Pericardium fibroblast (primary cell): ENCODE data around the gene ABCB7. TPM values are rescaled to one million over a fixed set of nuclear protein-coding genes. Genes with fewer than 3 reads are reported as not detected.

Source experiments
- total RNA-seq: library from RNA; depleted of rRNA; stranded (reverse); fragments of >200 nt; gene quantifications from 2 replicates; pipeline ENCODE4 v1.2.3, GENCODE V29; 2015

The ABCB7 gene
- total RNA-seq: 14.8 and 33.6 TPM in 2 replicates

DNA sequence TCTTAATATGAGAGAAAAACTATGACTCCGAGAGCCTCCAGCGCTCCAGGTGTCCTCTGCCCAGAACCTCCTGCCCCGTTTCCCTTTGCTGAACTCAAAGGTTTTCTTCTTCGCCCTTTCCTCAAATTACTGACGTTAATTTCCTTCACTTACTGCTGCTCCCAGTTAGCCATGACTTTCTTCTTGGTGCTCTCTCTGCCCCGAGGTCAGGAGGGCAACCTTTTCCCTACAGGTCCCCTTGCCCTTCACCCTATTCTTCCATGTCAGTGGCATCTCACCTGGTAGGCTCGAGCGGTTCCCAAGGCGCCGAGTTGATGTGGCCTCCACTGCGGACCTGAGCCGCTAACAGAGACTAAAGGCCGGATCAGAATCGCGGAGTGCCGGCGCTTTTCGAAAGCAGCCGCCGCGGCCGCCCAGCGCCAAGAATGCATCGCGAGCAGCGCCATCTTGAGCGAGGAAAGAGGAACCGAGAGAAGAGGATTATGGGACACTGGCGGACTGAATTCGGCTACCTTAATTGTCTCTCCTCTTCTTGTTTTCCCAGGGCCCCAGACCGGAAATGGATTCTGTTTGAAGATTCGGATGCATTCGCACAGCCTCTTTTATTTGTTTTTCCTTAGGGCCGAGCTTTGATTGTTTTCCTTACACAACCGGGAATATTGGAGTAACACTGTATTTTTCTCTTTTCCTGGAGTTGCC, at the start of gene ABCB7:
Gene ABCB7 (minus strand): TSS at position 457 of the 699 bp plus-strand sequence. CDS start 11 bp downstream, at position 446.

Other genes starting within 250 kb of the ABCB7 start
- gene NEXMIF, start 230.8 kb downstream of the ABCB7 start, total RNA-seq: under 0.01 TPM in 1 of 2 replicates, not detected in the other
- gene UPRT, start 117.8 kb upstream of the ABCB7 start, total RNA-seq: 9.7 and 11.7 TPM in 2 replicates